ENCODE data around the gene ABCA4.

DNA sequence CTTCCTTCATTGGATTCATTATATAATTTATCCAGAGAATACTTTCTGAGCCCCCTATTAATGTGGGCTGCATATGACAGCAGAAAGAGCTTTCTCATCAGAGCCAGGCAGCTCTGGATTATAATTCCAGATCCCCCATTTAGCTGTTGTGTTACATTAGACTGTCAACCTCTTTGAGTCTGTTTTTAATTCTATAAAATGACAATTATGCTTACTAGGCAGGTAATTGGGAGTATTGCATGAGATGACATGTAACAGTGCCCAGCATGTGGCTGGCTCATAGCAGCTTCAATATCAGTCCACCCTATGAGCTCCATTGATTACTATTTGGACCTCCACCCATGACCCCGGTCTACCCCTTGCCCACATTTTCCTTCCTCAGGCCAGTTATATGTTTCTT lies 49.6 kb downstream of the ABCA4 start:
- no peak for TF ChIP-seq CTCF (IDR thresholded peaks at IDR 0.05)
- TF ChIP-seq POLR2A (IDR thresholded peaks at IDR 0.05) = no peak
